HCT116 (cell line): ENCODE measurements around the gene COMMD4. TPM values are rescaled to one million over a fixed set of nuclear protein-coding genes. Genes with fewer than 3 reads are reported as not detected.

Experiments used
- ATAC-seq: fragments of 200-7000 bp; cut with Tn5 transposase; 2 replicates; pipeline ENCODE4 v1.9.1; 2020; ENCODE audit warnings: mild to moderate bottlenecking, moderate library complexity
- BruUV-seq: library from RNA; stranded (reverse); fragments of 400-500 nt; replicated peaks from 2 replicates; lab custom pipeline; 2021; lab: Mats Ljungman, UMichigan
- CTCF ChIA-PET: fragments of 300-600 bp; sonication (Branson Sonifier 250); formaldehyde crosslinking; loops from one replicate; lab custom pipeline; 2021; ENCODE audit warnings: antibody characterized with exemption; lab: Charles Lee
- POLR2A ChIA-PET: fragments of 300-600, 350-600 bp; sonication (Branson Sonifier 250); formaldehyde crosslinking; loops from one replicate; lab custom pipeline; 2021; ENCODE audit warnings: antibody characterized with exemption; lab: Charles Lee
- RAD21 ChIA-PET, 2 experiments: fragments of 300-600 bp; sonication (Branson Sonifier 250); formaldehyde crosslinking; loops; one replicate each; lab custom pipeline; 2023; ENCODE audit warnings: low total read pairs in 2 of 2; ENCODE audit not compliant: uncharacterized antibody in 2 of 2, unreplicated experiment in 2 of 2, low non-redundant PET in 1 of 2; lab: Charles Lee
- DNase-seq: peaks from one replicate; pipeline ENCODE4 v3.0.0-alpha.2; 2010; ENCODE audit warnings: low read depth, low spot score
- H2AFZ ChIP-seq: fragments of 200-600 bp; shearing (Covaris generic), sonication (generic); 2 replicates; pipeline ENCODE4 v1.6.1; 2017; ENCODE audit warnings: low read depth, mixed run types, mixed read lengths, antibody characterized with exemption, low read length; ENCODE audit not compliant: poor library complexity, severe bottlenecking
- H3K27ac ChIP-seq: 2 replicates; pipeline ENCODE4 v1.5.1; 2012; ENCODE audit warnings: low read depth, low read length
- H3K27me3 ChIP-seq: fragments of 200-600 bp; sonication (generic); 2 replicates; pipeline ENCODE4 v1.6.1; 2016; ENCODE audit warnings: mixed run types, low read length, mixed read lengths; ENCODE audit not compliant: insufficient read depth
- H3K36me3 ChIP-seq, 2 experiments: fragments of 200-500 bp in 1 of 2; fragments of 200-600 bp in 1 of 2; sonication (Bioruptor generic) in 1 of 2; sonication (generic) in 1 of 2; 2 replicates each; pipeline versions ENCODE4 v1.5.1 to v1.6.1; 2014 to 2016; ENCODE audit warnings: low read length in 2 of 2, inconsistent platforms in 1 of 2, mixed read lengths in 1 of 2, mixed run types in 1 of 2; ENCODE audit not compliant: insufficient read depth in 2 of 2, control insufficient read depth in 1 of 2
- H3K4me1 ChIP-seq, 2 experiments: fragments of 200-600 bp in 1 of 2; sonication (generic) in 1 of 2; 2 replicates each; pipeline versions ENCODE4 v1.5.1 to v1.6.1; 2012 to 2017; ENCODE audit warnings: low read length in 2 of 2, inconsistent platforms in 1 of 2, mild to moderate bottlenecking in 1 of 2, mixed read lengths in 1 of 2, mixed run types in 1 of 2, moderate library complexity in 1 of 2; ENCODE audit not compliant: insufficient read depth in 2 of 2, control insufficient read depth in 1 of 2
- H3K4me2 ChIP-seq: fragments of 200-600 bp; sonication (generic); 2 replicates; pipeline ENCODE4 v1.6.1; 2017; ENCODE audit warnings: mixed run types, low read length, mixed read lengths
- H3K4me3 ChIP-seq, 2 experiments: fragments of 200-600 bp in 1 of 2; sonication (generic) in 1 of 2; replicated peaks in 1 of 2; 2 replicates each; pipeline ENCODE4 v1.5.1; 2011 to 2016; ENCODE audit warnings: low read length in 2 of 2, control low read depth in 1 of 2, low read depth in 1 of 2, mild to moderate bottlenecking in 1 of 2, mixed read lengths in 1 of 2, mixed run types in 1 of 2
- H3K79me2 ChIP-seq: fragments of 200-600 bp; sonication (generic); 2 replicates; pipeline ENCODE4 v1.6.1; 2017; ENCODE audit warnings: mild to moderate bottlenecking, mixed run types, low read length, moderate library complexity, mixed read lengths; ENCODE audit not compliant: insufficient read depth
- H3K9ac ChIP-seq: fragments of 200-600 bp; sonication (generic); 2 replicates; pipeline ENCODE4 v1.6.1; 2016; ENCODE audit warnings: low read length, mixed read lengths
- H3K9me2 ChIP-seq: fragments of 200-600 bp; sonication (generic), shearing (Covaris generic); 2 replicates; pipeline ENCODE4 v1.6.1; 2017; ENCODE audit warnings: mixed run types, mild to moderate bottlenecking, moderate library complexity; ENCODE audit not compliant: insufficient read depth
- H3K9me3 ChIP-seq, 2 experiments: fragments of 200-500 bp in 1 of 2; fragments of 200-600 bp in 1 of 2; sonication (Bioruptor generic) in 1 of 2; sonication (generic) in 1 of 2; 2 replicates each; pipeline ENCODE4 v1.6.1; 2014 to 2017; ENCODE audit warnings: low read length in 2 of 2, mixed read lengths in 2 of 2, inconsistent platforms in 1 of 2, low read depth in 1 of 2, mild to moderate bottlenecking in 1 of 2, mixed run types in 1 of 2, moderate library complexity in 1 of 2; ENCODE audit not compliant: control insufficient read depth in 1 of 2, insufficient read depth in 1 of 2
- H4K20me1 ChIP-seq: fragments of 200-600 bp; sonication (generic), shearing (Covaris generic); 2 replicates; pipeline ENCODE4 v1.6.1; 2017; ENCODE audit warnings: mixed run types, mild to moderate bottlenecking, moderate library complexity; ENCODE audit not compliant: insufficient read depth
- ATF3 ChIP-seq: IDR thresholded peaks from 2 replicates; pipeline ENCODE4 v1.6.1; 2012
- CBX3 ChIP-seq: IDR thresholded peaks from 2 replicates; pipeline ENCODE4 v1.6.1; 2012; ENCODE audit warnings: low read depth
- CEBPB ChIP-seq: IDR thresholded peaks from 2 replicates; pipeline ENCODE4 v1.6.1; 2012; ENCODE audit warnings: low read depth
- EGR1 ChIP-seq: IDR thresholded peaks from 2 replicates; pipeline ENCODE4 v1.6.1; 2012; ENCODE audit warnings: low read depth
- ELF1 ChIP-seq: IDR thresholded peaks from 2 replicates; pipeline ENCODE4 v1.6.1; 2012; ENCODE audit warnings: low read depth, borderline replicate concordance
- EZH2 ChIP-seq: fragments of 200-600 bp; sonication (generic); IDR thresholded peaks from 2 replicates; pipeline ENCODE4 v1.6.1; 2017; ENCODE audit warnings: antibody characterized with exemption, mixed run types
- POLR2AphosphoS5 ChIP-seq: IDR thresholded peaks from 2 replicates; pipeline ENCODE4 v1.6.1; 2011; ENCODE audit warnings: mild to moderate bottlenecking, low read depth, low read length, moderate library complexity
- RAD21 ChIP-seq: IDR thresholded peaks from 2 replicates; pipeline ENCODE4 v1.6.1; 2012; ENCODE audit warnings: low read depth, mild to moderate bottlenecking
- SRF ChIP-seq: IDR thresholded peaks from 2 replicates; pipeline ENCODE4 v1.6.1; 2012; ENCODE audit warnings: low read depth
- YY1 ChIP-seq: IDR thresholded peaks from 2 replicates; pipeline ENCODE4 v1.6.1; 2011; ENCODE audit warnings: low read length, low read depth, moderate library complexity, mild to moderate bottlenecking; ENCODE audit not compliant: insufficient replicate concordance; ENCODE audit errors: extremely low read depth
- ZNF274 ChIP-seq: fragments of 200-500 bp; sonication (Bioruptor generic); IDR thresholded peaks from 2 replicates; pipeline ENCODE4 v1.6.1; 2014; ENCODE audit warnings: mild to moderate bottlenecking, low read depth, low read length, inconsistent platforms
- intact Hi-C: fragments of 100-400 bp; cut with micrococcal nuclease; formaldehyde crosslinking; loops from 2 replicates; pipeline ENCODE4 v1.10.0; 2022
- total RNA-seq: library from RNA; stranded (reverse); gene quantifications from one replicate; pipeline ENCODE4 v1.2.1, GENCODE V29; 2021; ENCODE audit not compliant: unreplicated experiment

The COMMD4 gene
- total RNA-seq, 1 experiment from 2014 or later = 141 TPM

GRCh38 chr15:75371486-75371885 is 35.6 kb downstream of the COMMD4 start:
- DNase-seq = no peak
- RAD21 ChIA-PET = no interaction called here
- Histone ChIP-seq H3K4me1 (peaks cover 11 to 23% of the 10 kb centered on the region in 2 experiments), H3K9me2 (no peaks in the 10 kb centered on the region), H3K27ac (no peak overlapping the region), H4K20me1 (no peaks in the 10 kb centered on the region), H3K9ac (no peak overlapping the region), H3K4me3 (no peak overlapping the region), H3K9me3 (no peaks in the 10 kb centered on the region), H3K27me3 (no peaks in the 10 kb centered on the region), H3K4me2 (no peak overlapping the region), H2AFZ (no peak overlapping the region), H3K36me3 (peaks cover 34 to 41% of the 10 kb centered on the region in 2 experiments), H3K79me2 (peaks cover 12% of the 10 kb centered on the region)
- no TSS peak for BruUV-seq
- no peak for ATAC-seq
- intact Hi-C loops = no loop called here
- POLR2A ChIA-PET = no interaction called here
- no peak for TF ChIP-seq ZNF274
- TF ChIP-seq CEBPB = no peak
- no peak for TF ChIP-seq CBX3
- TF ChIP-seq SRF = no peak
- no peak for TF ChIP-seq EZH2
- no peak for TF ChIP-seq ATF3
- CTCF ChIA-PET = no interaction called here

- ChIA-PET POLR2A (no interaction called here), CTCF (no interaction called here), RAD21 (no interaction called here)
- H3K9ac ChIP-seq = no peak overlapping the region
- no peak for DNase-seq
- peaks cover 12% of the 10 kb centered on the region for H3K79me2 ChIP-seq
- H4K20me1 ChIP-seq = no peaks in the 10 kb centered on the region
- H3K4me2 ChIP-seq = no peak overlapping the region
- peaks cover 27 to 41% of the 10 kb centered on the region in 2 experiments for H3K36me3 ChIP-seq
- no peaks in the 10 kb centered on the region for H3K27me3 ChIP-seq
- intact Hi-C loops = no loop called here
- no peak overlapping the region for H3K27ac ChIP-seq
- H3K4me1 ChIP-seq = peaks cover 11 to 20% of the 10 kb centered on the region in 2 experiments
- no peaks in the 10 kb centered on the region for H3K9me3 ChIP-seq
- H3K9me2 ChIP-seq = no peaks in the 10 kb centered on the region
- H2AFZ ChIP-seq = no peak overlapping the region
- H3K4me3 ChIP-seq = no peak overlapping the region
- TF ChIP-seq POLR2AphosphoS5 (no peak), ZNF274 (no peak), EGR1 (no peak), ELF1 (no peak), RAD21 (no peak), YY1 (no peak)
- ATAC-seq = no peak
- BruUV-seq = no TSS peak
Measured at GRCh38 chr15:75371901-75372688, 36.2 kb downstream of the COMMD4 start.
